Urothelium cell line (cell line): ENCODE data around the gene TTYH1.
"Not testable (repeated sequence)": the region's sequence is repeated elsewhere in the genome, so short reads cannot be mapped to it uniquely, and the experiment has no call there.

Source experiments
- DNase-seq: peaks from one replicate; pipeline ENCODE4 v3.0.0; 2011; ENCODE audit warnings: low spot score, mixed read lengths
- FAIRE-seq: peaks from 2 replicates; lab custom pipeline; 2011; peaks lifted over from hg19 to GRCh38; lab: Jason Lieb, UNC

Gene TTYH1

DNA sequence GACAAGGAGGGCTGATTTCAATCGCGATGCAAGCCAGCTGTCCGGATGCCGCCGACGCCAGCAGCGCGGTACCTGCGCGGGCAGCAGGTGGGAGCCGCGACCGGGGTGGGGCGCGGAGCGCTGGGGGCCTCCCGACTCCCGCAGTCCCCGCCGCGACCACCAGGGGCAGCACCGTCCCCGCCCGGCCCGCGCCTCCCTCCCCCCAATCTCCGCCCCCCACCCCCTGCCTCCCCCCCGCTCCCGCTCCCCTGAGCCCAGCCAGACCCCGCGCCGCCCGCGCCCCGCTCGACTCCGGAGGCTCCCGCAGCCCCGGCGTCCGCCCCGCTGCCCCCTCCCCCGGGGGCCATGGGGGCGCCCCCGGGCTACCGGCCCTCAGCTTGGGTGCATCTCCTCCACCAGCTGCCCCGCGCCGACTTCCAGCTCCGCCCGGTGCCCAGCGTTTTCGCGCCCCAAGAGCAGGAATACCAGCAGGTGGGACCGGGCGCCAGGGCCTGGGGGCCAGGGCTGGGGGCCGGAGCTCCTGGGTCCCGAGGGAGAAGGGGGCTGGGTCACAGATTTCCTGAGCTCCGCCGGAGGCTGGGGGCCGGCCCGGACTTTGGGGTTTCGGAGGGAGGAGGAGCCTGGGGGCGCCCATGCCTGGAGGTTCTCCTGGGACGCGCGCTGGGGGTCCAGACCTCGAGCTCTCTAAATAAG lies at the start of gene TTYH1:
Gene TTYH1, plus strand, starts transcription at position 257 of the 693 bp plus-strand sequence. Its CDS starts 89 bp downstream, at position 346.
- DNase-seq (peak; percentile 84), FAIRE-seq (no peak)

DNA sequence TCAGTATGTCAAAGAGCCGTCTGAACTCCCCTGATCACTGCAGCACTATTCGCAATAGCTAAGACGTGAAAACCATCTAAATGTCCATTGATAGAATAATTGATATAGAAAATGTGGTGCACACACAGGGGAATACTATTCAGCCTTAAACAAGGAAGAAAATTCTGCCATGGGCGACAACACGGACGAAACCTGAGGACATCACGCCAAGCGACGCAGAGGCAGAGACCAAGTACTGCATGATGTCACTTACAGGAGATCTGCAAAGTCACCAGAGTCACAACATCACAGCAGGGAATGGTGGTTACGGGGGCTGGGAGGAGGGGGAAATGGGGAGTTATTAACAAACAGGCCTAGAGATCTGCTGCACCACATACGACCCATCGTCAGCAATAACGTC lies 49.5 kb upstream of the TTYH1 start:
- not testable (repeated sequence) for FAIRE-seq, DNase-seq

DNA sequence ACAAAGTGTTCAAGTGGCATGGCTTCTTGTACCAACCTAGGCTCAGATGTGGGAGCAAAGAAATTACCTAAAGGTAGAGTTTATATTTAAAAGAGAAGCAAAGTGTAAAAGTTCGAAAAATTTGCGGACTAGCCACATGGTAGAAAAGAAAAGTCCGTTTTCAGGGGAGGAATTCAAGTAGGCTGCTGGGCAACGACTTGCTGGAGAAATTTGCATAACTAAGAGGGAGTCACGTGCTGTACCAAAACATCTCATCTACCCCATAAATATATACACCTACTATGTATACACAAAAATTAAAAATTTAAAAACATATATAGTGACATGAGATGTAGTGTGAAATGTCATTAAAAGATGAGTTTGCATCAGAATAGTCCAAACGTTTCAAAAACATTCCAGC lies 48.5 kb upstream of the TTYH1 start:
- FAIRE-seq (no peak), DNase-seq (no peak)

DNA sequence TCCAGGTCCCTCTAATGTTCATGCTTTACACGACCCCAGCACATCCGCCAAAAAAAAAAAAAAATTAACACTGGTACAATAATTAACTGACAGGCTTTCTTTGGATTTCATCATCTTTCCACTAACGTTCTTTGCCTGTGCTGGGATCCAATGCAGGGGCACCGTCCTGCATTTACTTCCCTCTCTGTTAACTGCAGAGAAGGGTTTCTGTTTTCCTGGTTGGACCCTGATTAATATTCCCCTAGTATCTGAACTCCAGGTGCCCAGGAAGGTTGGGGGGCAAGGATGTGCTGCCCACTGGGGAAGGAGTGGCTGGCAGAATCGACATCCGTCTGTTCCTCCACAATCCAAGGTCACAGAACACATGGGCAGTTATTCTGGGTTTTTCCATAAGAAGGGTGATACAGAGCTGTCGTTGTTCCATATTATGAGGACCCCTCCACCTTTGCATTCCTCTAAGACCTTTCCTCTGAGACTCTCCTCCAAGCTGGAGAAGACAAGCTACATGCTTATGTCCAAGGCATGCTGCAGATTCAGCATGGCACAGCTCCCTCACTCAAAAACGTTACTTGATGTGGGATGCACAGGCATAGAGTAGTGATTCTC lies 46.1 kb upstream of the TTYH1 start:
- no peak for DNase-seq
- no peak for FAIRE-seq

DNA sequence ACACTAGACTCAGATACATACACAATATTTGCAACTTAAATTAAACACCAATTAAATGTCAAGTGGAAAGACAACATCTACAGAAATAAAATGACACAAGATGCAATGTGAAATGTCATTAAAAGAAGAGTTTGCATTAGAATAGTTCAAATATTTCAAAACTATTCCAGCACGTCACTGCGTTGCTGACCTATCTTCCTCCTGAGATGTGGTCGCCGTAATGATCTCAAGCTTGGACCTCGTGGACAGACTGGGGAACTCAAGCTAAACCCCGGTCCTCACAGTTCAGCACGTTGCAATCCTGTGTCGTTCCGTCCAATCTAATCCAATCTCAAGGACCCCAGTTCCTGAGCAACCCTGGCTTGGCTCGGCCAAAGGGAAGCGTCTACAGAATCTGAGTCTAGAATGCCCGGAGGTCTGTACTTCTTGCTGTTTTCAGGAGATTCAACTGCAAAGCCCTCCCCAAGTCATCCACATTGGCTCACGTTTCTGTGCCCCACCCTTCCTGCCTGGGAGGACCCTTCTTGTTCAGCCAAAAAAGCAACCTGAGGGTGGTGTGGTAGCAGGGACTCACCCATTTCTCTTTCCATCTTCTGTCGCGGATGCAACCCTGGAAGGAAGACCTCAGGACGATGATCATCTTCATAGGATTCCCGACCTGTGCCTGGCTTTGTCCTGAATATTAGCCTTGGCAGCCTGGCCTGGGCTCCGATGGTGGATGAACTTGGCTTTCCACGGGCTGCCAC lies 45.4 kb upstream of the TTYH1 start:
- not testable (repeated sequence) for DNase-seq
- peak; percentile 68 for FAIRE-seq

DNA sequence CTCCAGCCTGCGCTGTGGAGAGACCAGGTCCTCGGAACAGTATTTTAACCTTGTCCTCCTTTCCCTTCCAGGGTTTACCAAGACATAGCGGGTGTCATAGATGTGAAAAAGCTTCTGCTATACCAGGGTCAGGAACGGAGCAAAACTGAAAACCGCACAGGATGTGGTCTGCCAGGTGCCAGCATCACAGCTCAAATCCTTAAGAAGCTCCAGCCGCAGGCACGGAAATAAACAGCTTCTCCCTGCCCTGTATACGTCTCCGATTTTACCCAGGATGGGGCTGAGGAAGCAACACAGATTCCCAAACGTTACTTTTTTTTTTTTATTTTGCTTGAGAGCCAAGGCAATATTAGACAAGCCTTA lies 44.8 kb upstream of the TTYH1 start:
- DNase-seq, result not testable (repeated sequence)
- FAIRE-seq, result peak; percentile 58

DNA sequence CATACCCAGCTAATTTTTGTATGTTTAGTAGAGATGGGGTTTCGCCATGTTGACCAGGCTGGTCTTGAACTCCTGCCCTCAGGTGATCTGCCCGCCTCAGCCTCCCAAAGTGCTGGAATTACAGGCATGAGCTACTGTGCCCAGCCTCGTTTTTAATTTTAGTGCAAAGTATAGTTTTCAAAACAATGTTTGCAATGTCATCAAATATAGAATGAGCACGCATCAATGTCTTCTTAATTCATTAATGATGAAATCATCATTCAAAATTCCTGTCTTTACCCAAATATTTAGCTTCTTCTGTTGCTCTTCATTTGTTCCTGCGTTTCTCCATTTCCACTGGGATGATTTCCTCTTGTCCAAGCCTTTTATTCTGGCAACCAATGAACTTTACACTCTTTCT lies 43.8 kb upstream of the TTYH1 start:
- FAIRE-seq, DNase-seq: not testable (repeated sequence)

DNA sequence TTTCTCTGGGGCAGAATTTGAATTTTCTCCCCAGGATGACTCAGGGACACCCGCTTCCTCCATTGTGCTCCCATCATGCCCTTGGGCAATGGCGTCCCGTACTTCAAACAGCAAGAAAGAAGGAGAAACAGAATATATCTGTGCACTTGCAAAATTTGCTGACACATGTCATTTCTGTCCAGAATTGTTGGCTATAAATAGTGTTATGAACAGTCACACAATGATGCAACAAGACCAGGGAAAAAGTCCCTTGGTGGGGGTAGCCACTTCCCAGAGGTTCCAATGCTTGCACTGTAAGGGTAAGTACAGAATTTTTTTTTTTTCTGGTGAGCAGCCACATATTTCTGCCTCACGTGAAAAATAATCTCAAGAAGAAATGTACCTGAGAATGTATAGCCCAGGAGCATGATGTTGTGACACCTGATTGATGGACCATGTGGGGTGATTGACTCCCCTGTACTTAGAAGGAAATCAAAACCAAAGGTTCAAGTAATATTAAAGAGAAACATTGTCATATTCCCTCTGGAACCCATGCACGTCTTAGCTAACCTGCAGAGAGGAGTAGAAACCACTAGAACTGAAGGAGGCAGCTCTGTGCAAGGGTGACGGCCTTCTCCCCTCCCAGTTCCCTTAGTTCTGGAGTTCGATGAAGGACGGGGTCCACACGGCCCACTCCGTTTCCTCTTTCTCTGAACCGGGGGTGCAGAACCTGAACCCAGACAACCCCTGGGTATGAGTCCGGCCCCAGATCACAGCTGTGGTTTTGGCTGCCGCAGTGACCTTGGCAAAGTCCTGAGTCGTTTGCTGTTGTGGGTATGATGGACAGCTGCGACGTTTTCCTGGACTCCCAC lies 41.3 kb upstream of the TTYH1 start:
- FAIRE-seq (no peak), DNase-seq (no peak)

DNA sequence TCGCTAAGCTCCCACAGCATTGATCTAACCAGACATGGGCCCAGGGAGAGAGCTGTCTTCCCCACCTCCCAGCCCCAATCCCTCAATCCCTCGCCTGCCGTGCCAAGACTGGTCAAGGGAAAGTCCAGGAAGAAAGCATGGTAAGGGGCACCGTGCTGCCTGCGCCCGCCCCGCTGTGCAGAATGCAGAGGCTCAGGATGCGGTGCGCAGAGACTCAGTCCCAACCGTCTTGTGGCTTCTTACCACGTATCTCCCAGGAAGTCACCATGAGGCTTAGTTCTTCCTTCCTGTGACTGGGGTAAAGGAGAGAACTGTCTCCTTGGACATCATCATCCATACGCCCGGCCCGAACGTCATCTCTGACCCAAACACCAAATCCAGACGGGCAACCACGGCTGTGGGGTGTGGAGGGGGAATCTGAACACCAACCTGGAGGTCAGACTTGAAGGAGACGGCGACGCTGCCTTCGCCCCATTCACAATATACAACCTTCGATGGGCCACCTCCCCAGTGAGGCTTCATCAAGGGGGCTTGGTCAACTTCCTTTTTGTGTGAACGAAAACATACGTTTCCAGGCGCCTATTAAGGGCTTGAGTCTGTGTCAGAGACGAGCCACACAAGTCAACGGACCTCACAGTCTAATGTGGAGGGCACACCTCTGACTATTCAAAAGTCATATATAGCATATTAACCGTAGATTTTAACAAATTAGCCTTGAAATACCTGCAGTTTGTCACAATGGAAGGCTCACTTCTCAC lies 39.9 kb upstream of the TTYH1 start:
- FAIRE-seq, DNase-seq: not testable (repeated sequence)

DNA sequence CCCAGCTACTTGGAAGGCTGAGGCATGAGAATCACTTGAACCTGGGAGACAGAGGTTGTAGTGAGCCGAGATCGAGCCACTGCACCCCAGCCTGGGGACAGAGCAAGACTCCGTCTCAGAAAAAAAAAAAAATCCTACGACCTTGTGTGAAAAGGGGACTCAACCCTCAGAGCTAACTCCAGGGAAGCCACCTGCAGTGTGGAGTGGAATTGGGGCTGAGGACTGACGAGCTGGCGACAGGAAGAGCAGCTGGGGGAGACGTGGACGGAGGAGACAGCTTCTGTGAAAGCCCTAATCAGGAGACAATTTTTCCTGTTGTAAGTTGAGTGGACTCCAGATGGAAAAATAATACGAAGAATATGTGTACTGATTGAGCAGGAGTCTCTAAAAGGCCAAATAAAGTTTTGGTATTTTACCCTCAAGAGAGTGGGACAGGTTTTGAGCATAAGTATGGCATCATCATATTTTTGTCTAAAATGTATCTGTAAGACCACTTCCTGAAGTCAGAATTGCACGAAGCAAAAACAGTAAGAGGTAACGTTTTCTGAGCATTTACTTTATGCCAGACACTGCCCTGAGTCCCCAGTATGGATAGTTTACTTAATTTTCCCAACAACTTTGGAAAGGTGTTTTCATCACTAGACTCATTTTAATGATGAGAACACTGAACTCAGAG lies 38.5 kb upstream of the TTYH1 start:
- no peak for FAIRE-seq
- no peak for DNase-seq

DNA sequence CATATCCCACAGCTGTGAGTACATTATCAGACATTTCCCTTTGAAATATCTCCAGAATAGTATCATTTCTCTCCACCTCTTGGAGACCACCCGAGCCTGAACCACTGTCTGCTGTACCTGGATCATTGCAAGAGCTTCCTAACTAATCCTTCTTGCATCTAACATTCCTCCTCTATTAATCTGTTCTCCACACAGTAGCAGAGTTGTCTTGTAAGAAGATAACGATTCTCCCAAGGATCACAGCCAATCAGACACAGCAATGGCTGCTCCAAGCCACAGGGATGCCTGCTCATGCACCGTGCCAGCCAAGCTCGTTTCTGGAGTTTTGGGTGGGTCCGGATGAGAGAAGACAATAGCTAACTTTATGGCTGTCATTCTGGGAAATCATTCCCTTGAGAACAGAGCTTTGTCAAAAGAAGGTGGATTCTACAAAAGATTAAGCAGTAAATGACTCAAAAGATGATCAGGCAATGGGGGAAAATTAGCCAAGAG lies 36.0 kb upstream of the TTYH1 start:
- no peak for FAIRE-seq
- DNase-seq, result no peak

DNA sequence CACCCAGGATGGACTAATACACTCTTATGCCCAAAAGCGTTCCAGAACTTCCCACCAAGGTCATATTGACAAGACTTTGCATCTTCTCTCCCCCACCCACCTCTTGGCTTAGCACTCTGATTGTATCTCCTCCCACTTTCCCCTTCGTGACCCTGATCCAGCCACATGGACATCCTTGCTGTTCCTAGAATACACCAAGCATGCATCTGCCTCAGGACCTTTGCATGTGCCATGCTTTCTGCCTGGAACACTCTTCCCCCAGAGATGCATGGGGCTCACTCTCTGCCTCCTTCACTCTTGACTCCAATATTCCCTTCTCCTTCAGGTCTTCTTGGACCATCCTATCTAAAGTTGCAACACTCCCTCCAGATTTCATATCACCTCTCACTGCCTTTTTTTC lies 34.4 kb upstream of the TTYH1 start:
- DNase-seq (no peak), FAIRE-seq (no peak)

DNA sequence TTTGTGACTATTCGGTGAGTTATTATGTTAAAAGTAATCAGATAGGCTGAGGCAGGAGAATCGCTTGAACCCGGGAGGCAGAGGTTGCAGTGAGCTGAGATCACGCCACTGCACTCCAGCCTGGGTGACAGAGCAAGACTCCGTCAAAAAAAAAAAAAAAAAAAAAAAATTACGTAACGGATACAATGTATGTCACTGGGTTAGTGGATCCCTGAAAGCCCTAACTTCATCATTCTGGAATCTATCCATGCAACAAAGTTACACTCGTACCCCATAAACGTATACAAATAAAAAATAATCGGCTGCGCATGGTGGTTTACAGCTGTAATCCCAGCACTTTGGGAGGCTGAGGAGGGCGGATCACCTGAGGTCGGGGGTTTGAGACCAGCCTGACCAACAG lies 33.2 kb upstream of the TTYH1 start:
- FAIRE-seq, DNase-seq: not testable (repeated sequence)

DNA sequence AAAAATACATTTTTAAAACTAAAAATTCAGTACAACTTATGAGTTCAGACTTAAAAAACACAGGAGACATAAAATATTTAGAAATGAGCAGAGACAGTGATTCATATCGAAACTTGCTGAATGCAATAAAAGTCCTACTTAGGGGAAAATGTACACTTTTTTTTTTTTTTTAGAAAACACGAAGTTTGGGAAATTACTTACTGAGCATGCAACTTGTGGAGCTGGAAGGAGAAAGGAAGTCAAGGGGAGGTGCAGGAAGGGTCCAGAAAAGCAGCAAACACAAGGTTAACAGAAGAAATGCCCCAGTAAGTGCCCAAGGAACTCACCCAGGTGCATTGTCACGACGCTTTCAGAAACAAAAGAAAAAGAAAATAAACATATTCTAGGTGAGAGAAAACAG lies 31.9 kb upstream of the TTYH1 start:
- FAIRE-seq, result no peak

DNA sequence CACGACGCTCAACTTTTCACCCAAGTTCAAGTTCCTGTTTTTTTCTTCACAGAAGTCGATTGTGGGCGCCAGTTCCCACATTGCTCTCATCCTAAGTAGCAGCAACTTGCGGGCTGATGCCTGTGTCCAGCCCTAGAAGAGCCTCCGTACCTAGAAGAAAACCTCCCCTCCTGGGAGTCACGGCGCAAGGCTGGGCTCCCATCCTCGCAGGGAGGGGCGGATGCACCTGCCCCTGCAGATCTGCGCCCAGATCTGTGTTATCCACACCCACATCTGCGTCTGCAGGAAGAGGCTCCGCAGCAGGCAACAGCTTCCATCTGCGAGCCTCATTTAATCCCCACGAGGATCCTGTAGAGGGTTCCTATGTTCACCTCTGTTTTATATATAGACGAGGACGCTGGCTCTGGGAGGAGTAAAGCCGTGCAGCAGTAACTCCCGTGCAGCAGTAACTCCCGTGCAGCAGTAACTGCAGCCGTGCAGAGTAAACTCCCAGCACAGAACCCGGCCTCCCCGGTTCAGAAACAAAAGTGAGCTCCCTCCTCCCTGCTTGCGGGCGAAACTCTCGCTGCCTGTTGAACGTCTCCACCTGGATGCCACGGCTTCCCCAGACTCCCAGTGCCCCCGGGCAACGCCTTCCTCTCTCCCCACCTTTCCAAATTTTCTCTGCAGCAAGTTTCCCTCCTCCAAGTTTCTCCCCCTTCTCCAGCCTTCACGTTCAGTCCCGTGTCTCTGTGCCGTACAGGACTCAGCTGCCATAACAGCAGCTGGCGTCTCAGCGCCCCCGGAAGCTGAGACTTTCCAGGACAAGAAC lies 27.1 kb upstream of the TTYH1 start:
- no peak for FAIRE-seq
- DNase-seq, result no peak

More for the DNA sequence above, 31.9 kb upstream of the TTYH1 start:
- DNase-seq, result no peak

DNA sequence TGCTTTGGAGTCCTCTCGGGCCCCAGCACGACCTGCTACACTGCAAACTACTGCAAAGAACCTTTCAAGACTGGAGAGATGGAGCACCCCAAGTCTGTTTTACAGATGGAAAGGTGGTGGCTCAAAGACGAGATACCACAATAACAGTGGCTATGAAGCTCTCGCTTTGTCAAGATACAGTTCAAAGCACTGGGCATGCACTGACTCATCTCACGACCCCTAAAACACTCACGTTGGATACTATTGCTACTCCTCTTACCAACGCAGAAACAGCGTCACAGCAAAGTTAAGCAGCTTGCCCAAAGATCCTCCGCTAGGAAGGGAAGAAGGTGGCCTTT lies 26.5 kb upstream of the TTYH1 start:
- DNase-seq (no peak), FAIRE-seq (no peak)

DNA sequence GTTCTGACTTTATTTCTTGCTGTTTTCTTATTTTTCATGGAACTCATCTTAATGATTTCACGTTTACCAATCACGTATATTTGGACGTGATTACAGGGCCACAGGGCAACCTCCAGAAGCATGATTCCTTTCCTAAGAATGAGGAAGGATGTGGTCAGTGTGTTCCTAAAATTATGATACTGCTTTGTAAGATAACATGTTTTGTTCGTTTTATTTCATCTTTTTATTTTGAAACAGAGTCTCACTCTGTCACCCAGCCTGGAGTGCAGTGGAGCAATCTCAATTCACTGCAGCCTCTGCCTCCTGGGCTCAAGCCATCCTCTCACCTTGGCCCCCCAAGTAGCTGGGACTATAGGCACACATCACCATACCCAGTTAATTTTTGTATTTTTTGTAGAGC lies 25.7 kb upstream of the TTYH1 start:
- DNase-seq (no peak), FAIRE-seq (no peak)

DNA sequence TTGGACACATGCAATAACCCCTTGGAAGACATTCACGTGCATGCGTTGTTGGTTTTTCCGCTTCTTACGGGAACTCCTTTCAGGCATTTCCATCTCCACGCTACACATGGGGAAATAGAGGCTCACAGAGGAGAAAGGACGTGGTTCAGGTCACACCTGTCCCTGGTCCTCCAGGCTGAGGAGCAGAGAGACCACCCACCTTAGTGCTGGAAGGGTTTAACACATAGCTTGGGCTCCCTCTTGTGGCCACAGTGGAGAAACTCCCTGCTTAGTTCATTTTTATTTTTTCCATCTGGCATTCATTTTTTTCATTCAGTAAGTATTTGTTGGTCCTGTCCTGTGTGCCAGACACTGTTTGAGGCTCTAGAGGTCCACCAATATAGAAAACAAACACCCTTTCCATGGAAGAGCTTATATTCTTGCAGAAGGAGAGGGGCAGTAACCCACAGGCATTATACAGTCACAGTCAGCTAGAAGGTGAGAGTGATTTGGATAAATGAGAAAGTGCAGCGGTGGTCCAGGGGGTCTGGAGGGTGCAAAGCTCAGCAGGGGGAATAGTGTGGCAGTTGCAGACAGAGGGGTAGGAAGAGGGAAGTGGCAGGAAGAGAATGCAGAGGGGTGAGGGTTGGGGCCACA lies 24.2 kb upstream of the TTYH1 start:
- DNase-seq (peak; percentile 40), FAIRE-seq (no peak)
